Mesothelial cell of epicardium (in vitro differentiated cells): ENCODE measurements around the gene ZNF792. TPM values are rescaled to one million over a fixed set of nuclear protein-coding genes. Genes with fewer than 3 reads are reported as not detected.

Experiments
- DNase-seq, 2 experiments: peaks; one replicate each; pipeline ENCODE4 v3.0.0; 2021; ENCODE audit warnings: low spot score in 2 of 2; ENCODE audit not compliant: unreplicated experiment in 2 of 2
- H3K27ac Mint-ChIP-seq: 2 replicates; pipeline ENCODE4 v1.8.0; 2021; ENCODE audit warnings: mixed read lengths
- H3K27me3 Mint-ChIP-seq: 2 replicates; pipeline ENCODE4 v1.8.0; 2021; ENCODE audit warnings: low read depth, mixed read lengths
- H3K36me3 Mint-ChIP-seq: 2 replicates; pipeline ENCODE4 v1.8.0; 2021; ENCODE audit warnings: mixed read lengths
- H3K4me1 Mint-ChIP-seq: 2 replicates; pipeline ENCODE4 v1.8.0; 2021; ENCODE audit warnings: mixed read lengths
- H3K4me3 Mint-ChIP-seq: 2 replicates; pipeline ENCODE4 v1.8.0; 2021; ENCODE audit warnings: mild to moderate bottlenecking, moderate library complexity, mixed read lengths
- H3K9me3 Mint-ChIP-seq: 2 replicates; pipeline ENCODE4 v1.8.0; 2021; ENCODE audit warnings: mixed read lengths
- CTCF ChIP-seq: fragments of 200-600 bp; sonication (generic); IDR thresholded peaks from one replicate; pipeline ENCODE4 v1.5.0; 2021; ENCODE audit warnings: antibody characterized with exemption; ENCODE audit not compliant: unreplicated experiment
- total RNA-seq: library from RNA; stranded (reverse); gene quantifications from 3 replicates; pipeline ENCODE4 v1.2.1, GENCODE V29; 2021

ZNF792 gene
- total RNA-seq, 1 donor from 2014 or later, result 9.3 TPM

- H3K27me3 Mint-ChIP-seq, result no peaks in the 10 kb centered on the region
- H3K36me3 Mint-ChIP-seq, result peaks cover 48% of the 10 kb centered on the region
- TF ChIP-seq CTCF, result no peak
- peaks cover 39% of the 10 kb centered on the region for H3K9me3 Mint-ChIP-seq
- H3K4me1 Mint-ChIP-seq, result peaks cover 17% of the 10 kb centered on the region
- H3K4me3 Mint-ChIP-seq, result peak overlapping the region; percentile 83
- no peak for DNase-seq
- H3K27ac Mint-ChIP-seq, result no peak overlapping the region
These were observed 2.0 kb downstream of the ZNF792 start for GRCh38 chr19:34961775-34962686.

GRCh38 chr19:34960940-34961679 is 2.9 kb downstream of the ZNF792 start:
- Mint-ChIP-seq H3K27ac (no peak overlapping the region), H3K4me1 (peaks cover 17% of the 10 kb centered on the region), H3K27me3 (no peaks in the 10 kb centered on the region), H3K36me3 (peaks cover 57% of the 10 kb centered on the region), H3K9me3 (peaks cover 47% of the 10 kb centered on the region), H3K4me3 (no peak overlapping the region)
- TF ChIP-seq CTCF, result no peak
- DNase-seq, result no peak

DNA sequence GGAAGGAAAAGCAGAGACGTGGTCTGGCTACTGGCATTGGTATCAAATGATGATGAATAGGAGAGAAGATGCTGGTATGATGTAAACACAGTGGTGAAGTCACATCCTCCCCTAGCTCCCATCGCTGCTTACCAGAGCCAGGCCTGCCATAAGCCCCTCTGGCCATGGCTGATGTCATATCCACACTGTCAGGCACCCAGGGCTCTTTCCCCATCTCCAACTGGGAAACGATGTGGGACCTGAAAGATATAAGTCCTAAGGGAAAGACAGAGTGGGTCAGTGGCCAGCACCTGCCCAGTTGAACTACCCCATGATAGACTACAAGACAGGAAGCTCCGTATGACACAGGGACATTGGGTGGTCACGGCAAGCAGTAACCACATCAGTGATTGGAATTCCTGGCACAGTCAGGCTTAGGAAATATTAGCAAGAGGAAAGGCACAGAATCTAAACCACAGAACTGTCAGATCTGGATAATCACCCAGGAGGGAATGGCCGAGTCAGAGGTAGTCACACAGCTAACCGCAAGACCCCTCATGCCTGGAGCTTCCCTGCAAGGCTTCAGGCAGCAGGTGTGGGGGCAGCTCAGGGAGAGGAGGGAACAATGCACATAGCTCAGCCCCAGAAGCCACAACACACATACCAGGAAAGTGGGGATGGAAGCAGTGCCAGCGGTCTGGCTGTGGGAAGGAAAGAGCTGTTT is 3.8 kb downstream of the ZNF792 start:
- Mint-ChIP-seq H3K4me1 (peaks cover 17% of the 10 kb centered on the region), H3K36me3 (peaks cover 64% of the 10 kb centered on the region), H3K27me3 (no peaks in the 10 kb centered on the region), H3K9me3 (peaks cover 47% of the 10 kb centered on the region), H3K4me3 (no peak overlapping the region), H3K27ac (no peak overlapping the region)
- DNase-seq, result no peak
- TF ChIP-seq CTCF, result no peak

DNA sequence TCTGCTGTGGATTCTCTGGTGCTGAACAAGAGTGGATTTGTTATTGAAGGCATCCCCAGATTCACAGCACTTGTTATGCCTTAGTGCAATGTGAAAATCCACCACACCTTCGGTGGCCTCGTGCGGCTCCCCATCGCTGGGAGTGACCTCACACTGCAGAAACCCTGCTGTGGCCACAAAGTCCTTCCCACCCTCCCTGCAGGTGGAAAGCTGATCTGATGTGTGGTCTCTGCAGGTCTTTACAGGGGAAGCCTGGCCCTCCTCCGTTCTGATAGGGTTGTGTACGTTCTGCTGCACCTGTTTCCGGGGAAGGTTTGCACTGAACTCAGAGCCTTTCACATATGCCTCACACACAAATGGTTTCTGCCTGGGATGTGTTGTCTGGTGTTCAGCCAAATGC is 5.0 kb downstream of the ZNF792 start:
- H3K9me3 Mint-ChIP-seq, result peaks cover 53% of the 10 kb centered on the region
- DNase-seq, result no peak
- H3K4me1 Mint-ChIP-seq, result peaks cover 17% of the 10 kb centered on the region
- H3K27ac Mint-ChIP-seq, result no peak overlapping the region
- peaks cover 72% of the 10 kb centered on the region for H3K36me3 Mint-ChIP-seq
- no peak for TF ChIP-seq CTCF
- no peaks in the 10 kb centered on the region for H3K27me3 Mint-ChIP-seq
- no peak overlapping the region for H3K4me3 Mint-ChIP-seq

DNA sequence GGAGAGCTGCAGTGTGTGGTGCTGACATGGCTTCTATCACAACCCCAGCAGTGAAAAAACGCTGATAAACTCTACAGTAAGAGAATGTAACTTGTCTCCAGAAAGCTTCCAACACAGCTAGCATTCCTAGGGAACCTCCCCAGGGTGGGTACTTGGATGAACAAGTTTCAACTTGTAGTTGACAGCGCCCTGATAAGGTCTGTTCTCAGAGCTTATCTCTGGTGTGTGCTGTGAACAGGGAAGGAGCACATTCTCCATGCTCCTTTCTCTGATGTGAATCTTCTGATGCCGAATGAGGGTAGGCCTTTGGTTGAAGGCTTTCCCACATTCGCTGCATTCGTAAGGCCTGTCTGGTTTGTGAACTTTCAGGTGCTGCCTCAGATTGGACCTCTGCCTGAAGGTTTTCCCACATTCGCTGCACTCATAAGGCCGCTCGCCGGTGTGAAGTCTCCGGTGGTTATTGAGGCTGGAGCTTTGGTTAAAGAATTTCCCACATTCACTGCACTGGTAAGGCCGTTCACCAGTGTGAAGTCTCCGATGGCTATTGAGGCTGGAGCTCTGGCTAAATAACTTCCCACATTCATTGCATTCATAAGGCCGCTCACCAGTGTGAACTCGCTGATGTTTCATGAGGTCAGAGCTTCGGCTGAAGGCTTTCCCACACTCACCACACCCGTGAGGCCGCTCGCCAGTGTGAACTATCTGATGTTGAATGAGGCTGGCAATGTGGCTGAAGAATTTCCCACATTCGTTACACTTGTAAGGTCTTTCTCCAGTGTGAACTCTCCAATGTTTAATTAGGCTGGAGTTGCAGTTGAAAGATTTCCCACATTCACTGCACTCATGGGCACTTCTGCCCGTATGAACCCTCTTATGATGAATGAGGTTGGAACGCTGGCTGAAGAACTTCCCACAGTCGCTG is 5.9 kb downstream of the ZNF792 start:
- TF ChIP-seq CTCF, result no peak
- Mint-ChIP-seq H3K27ac (no peak overlapping the region), H3K4me3 (no peak overlapping the region), H3K4me1 (peaks cover 14% of the 10 kb centered on the region), H3K9me3 (peaks cover 61% of the 10 kb centered on the region), H3K27me3 (no peaks in the 10 kb centered on the region), H3K36me3 (peaks cover 82% of the 10 kb centered on the region)
- DNase-seq, result no peak
